GM18951 (cell line): ENCODE results near the gene PRKCD.

ENCODE experiments used
- POLR2A ChIP-seq: IDR thresholded peaks from 4 replicates; pipeline ENCODE4 v1.6.1; 2011; ENCODE audit warnings: mild to moderate bottlenecking; ENCODE audit not compliant: insufficient read length, insufficient read depth; ENCODE audit errors: extremely low read depth
- in situ Hi-C: fragments of 300-500 bp; cut with MboI; formaldehyde crosslinking; loops from one replicate; pipeline ENCODE4 v1.12.0; 2022; ENCODE audit warnings: low sequenced_read_pairs, mixed read lengths, inconsistent platforms; ENCODE audit not compliant: unreplicated experiment

Gene PRKCD

GRCh38 chr3:53173107-53173506, 12.1 kb downstream of the PRKCD start:
- in situ Hi-C loops, result no loop called here

GRCh38 chr3:53174346-53175250, 13.6 kb downstream of the PRKCD start:
- in situ Hi-C loops, result no loop called here
- no peak for TF ChIP-seq POLR2A

More at GRCh38 chr3:53173107-53173506, 12.1 kb downstream of the PRKCD start:
- TF ChIP-seq POLR2A, result no peak

- in situ Hi-C loops, result no loop called here
- TF ChIP-seq POLR2A, result no peak
Measured at GRCh38 chr3:53175613-53176540, 14.9 kb downstream of the PRKCD start.

- in situ Hi-C loops, result no loop called here
- no peak for TF ChIP-seq POLR2A
Measured at GRCh38 chr3:53178246-53178645, 17.2 kb downstream of the PRKCD start.

- TF ChIP-seq POLR2A, result no peak
- in situ Hi-C loops, result no loop called here
Measured at GRCh38 chr3:53179580-53179979, 18.6 kb downstream of the PRKCD start.

GRCh38 chr3:53180305-53181023, 19.5 kb downstream of the PRKCD start:
- in situ Hi-C loops, result loop anchor here (10.0 kb wide), 1 partner anchor 46 kb away; the partner anchor contains the start of gene RFT1
- TF ChIP-seq POLR2A, result peak; percentile 43

GRCh38 chr3:53181024-53181371, 20.0 kb downstream of the PRKCD start:
- in situ Hi-C loops, result loop anchor here (10.0 kb wide), 1 partner anchor 46 kb away; the partner anchor contains the start of gene RFT1
- peak; percentile 2 for TF ChIP-seq POLR2A

GRCh38 chr3:53181528-53181927, 20.5 kb downstream of the PRKCD start:
- in situ Hi-C loops, result loop anchor here (10.0 kb wide), 1 partner anchor 47 kb away; the partner anchor contains the start of gene RFT1
- TF ChIP-seq POLR2A, result peak; percentile 14

- in situ Hi-C loops, result loop anchor here (10.0 kb wide), 1 partner anchor 48 kb away; the partner anchor contains the start of gene RFT1
- no peak for TF ChIP-seq POLR2A
Measured at GRCh38 chr3:53182764-53183355, 21.9 kb downstream of the PRKCD start.

GRCh38 chr3:53183514-53183913, 22.5 kb downstream of the PRKCD start:
- no peak for TF ChIP-seq POLR2A
- in situ Hi-C loops, result loop anchor here (10.0 kb wide), 1 partner anchor 49 kb away; the partner anchor contains the start of gene RFT1

GRCh38 chr3:53184701-53185100, 23.7 kb downstream of the PRKCD start:
- in situ Hi-C loops, result loop anchor here (10.0 kb wide), 1 partner anchor 50 kb away; the partner anchor contains the start of gene RFT1
- TF ChIP-seq POLR2A, result no peak
